Neural progenitor cell (in vitro differentiated cells): ENCODE measurements around the gene SLX9. TPM values are rescaled to one million over a fixed set of nuclear protein-coding genes. Genes with fewer than 3 reads are reported as not detected.
A peak's percentile ranks its signal among the peaks of the same experiment; 100 is the strongest.

ENCODE experiments used
- DNase-seq: peaks from one replicate; pipeline ENCODE4 v3.0.0-alpha.2; 2016; ENCODE audit warnings: low spot score
- H2AFZ ChIP-seq: fragments of 200-600 bp; sonication (generic); replicated peaks from 2 replicates; pipeline ENCODE4 v1.6.1; 2016; ENCODE audit warnings: antibody characterized with exemption
- H3F3A ChIP-seq: fragments of 200-600 bp; sonication (generic); 2 replicates; pipeline ENCODE4 v1.6.1; 2016; ENCODE audit warnings: antibody characterized with exemption, low read depth
- H3K27ac ChIP-seq: fragments of 200-600 bp; sonication (generic); 2 replicates; pipeline ENCODE4 v1.5.1; 2016; ENCODE audit warnings: mild to moderate bottlenecking
- H3K27me3 ChIP-seq: fragments of 200-600 bp; sonication (generic); 2 replicates; pipeline ENCODE4 v1.6.1; 2016; ENCODE audit warnings: mild to moderate bottlenecking, moderate library complexity
- H3K36me3 ChIP-seq: fragments of 200-600 bp; sonication (generic); 2 replicates; pipeline ENCODE4 v1.5.1; 2016
- H3K4me1 ChIP-seq: fragments of 200-600 bp; sonication (generic); 2 replicates; pipeline ENCODE4 v1.6.1; 2016; ENCODE audit warnings: mixed run types
- H3K4me2 ChIP-seq: fragments of 200-600 bp; sonication (generic); 2 replicates; pipeline ENCODE4 v1.6.1; 2016
- H3K4me3 ChIP-seq: fragments of 200-600 bp; sonication (generic); 2 replicates; pipeline ENCODE4 v1.5.1; 2016
- H3K79me2 ChIP-seq: fragments of 200-600 bp; sonication (generic); 2 replicates; pipeline ENCODE4 v1.6.1; 2016; ENCODE audit warnings: low read depth
- H3K9ac ChIP-seq: fragments of 200-600 bp; sonication (generic); 2 replicates; pipeline ENCODE4 v1.6.1; 2016
- H3K9me3 ChIP-seq: fragments of 200-600 bp; sonication (generic); 2 replicates; pipeline ENCODE4 v1.5.1; 2016; ENCODE audit warnings: low read depth
- H4K20me1 ChIP-seq: fragments of 200-600 bp; sonication (generic); 2 replicates; pipeline ENCODE4 v1.6.1; 2016; ENCODE audit warnings: low read depth
- H3K27ac Mint-ChIP-seq: 3 replicates; pipeline ENCODE4 v1.8.0; 2021; ENCODE audit warnings: mixed read lengths
- H3K27me3 Mint-ChIP-seq: 2 replicates; pipeline ENCODE4 v1.8.0; 2022; ENCODE audit warnings: low read depth, mild to moderate bottlenecking, inconsistent platforms, moderate library complexity, mixed read lengths; ENCODE audit not compliant: insufficient read depth
- H3K36me3 Mint-ChIP-seq: 3 replicates; pipeline ENCODE4 v1.8.0; 2021; ENCODE audit warnings: mixed read lengths
- H3K4me1 Mint-ChIP-seq: 3 replicates; pipeline ENCODE4 v1.8.0; 2021; ENCODE audit warnings: mixed read lengths
- H3K4me3 Mint-ChIP-seq: 3 replicates; pipeline ENCODE4 v1.8.0; 2021; ENCODE audit warnings: mild to moderate bottlenecking, moderate library complexity, mixed read lengths
- H3K9me3 Mint-ChIP-seq: 3 replicates; pipeline ENCODE4 v1.8.0; 2020; ENCODE audit warnings: mixed read lengths
- CTCF ChIP-seq: fragments of 200-600 bp; sonication (generic); IDR thresholded peaks from 2 replicates; pipeline ENCODE4 v1.5.1; 2017; ENCODE audit warnings: antibody characterized with exemption, mild to moderate bottlenecking
- EZH2 ChIP-seq: fragments of 200-600 bp; sonication (generic); IDR thresholded peaks from 2 replicates; pipeline ENCODE4 v1.6.1; 2017; ENCODE audit warnings: antibody characterized with exemption, mild to moderate bottlenecking, moderate library complexity
- EZH2phosphoT487 ChIP-seq: fragments of 200-600 bp; sonication (generic); IDR thresholded peaks from 2 replicates; pipeline ENCODE4 v1.6.1; 2017; ENCODE audit warnings: antibody characterized with exemption
- total RNA-seq: library from RNA; depleted of rRNA; stranded (reverse); fragments of >200 nt; gene quantifications from 2 replicates; pipeline ENCODE4 v1.2.3, GENCODE V29; 2015; ENCODE audit warnings: low replicate concordance

Gene SLX9
- total RNA-seq, 1 donor from 2014 or later: 4.7 TPM

DNA sequence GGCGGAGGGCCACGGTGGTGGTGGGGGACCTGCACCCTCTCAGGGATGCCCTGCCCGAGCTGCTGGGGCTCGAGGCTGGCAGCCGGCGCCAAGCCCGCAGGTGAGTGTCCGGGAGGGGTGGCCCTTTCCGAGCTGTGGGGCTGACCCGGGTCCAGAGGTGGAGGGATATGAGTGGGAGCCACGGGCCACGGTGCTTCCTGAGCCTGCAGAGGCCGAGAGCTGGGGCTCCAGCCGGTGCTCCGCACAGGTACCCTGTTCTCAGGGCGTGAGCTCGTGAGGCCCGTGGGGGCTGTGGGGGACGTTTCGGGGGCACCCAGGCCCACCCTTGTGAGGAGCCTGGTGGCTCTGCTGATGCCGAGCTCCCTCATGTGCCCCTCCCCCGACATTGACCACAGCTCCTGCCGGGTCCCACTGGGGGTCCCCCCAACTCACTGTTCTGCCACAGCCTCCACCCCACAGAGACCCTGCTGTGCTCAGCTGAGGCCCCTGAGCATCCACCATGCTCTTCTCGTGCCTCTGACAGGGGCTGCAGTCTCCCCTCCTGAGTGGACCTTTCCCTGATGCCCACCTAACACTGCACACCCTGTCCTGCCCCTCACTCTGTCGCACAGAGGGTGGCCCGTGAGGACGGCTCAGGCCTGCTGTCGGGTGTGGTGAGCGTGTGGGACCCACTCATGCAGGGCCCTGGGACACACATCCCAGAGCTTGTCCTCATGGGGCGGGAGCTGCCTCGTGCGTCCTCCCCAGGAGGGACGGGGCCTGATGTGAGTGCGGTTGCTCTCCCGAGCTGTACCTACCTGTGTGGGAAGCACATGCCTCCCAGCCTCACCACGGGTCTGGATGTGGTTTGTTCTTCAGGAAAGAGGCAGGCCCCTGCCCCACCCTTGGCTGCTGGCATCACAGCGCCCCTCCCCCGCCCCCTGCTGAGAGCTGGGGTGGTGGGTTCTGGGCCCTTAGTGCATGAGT lies 27.5 kb downstream of the SLX9 start:
- no peak overlapping the region for H3K4me3 Mint-ChIP-seq
- Histone ChIP-seq H3K79me2 (peaks cover 20% of the 10 kb centered on the region), H3K4me2 (no peak overlapping the region), H3K36me3 (no peaks in the 10 kb centered on the region), H3F3A (no peaks in the 10 kb centered on the region), H3K9ac (no peak overlapping the region), H2AFZ (no peak overlapping the region), H3K4me1 (no peaks in the 10 kb centered on the region), H4K20me1 (peaks cover 12% of the 10 kb centered on the region), H3K4me3 (no peak overlapping the region), H3K9me3 (no peaks in the 10 kb centered on the region), H3K27ac (no peak overlapping the region), H3K27me3 (no peaks in the 10 kb centered on the region)
- peaks cover 26% of the 10 kb centered on the region for H3K4me1 Mint-ChIP-seq
- H3K27ac Mint-ChIP-seq: no peak overlapping the region
- H3K27me3 Mint-ChIP-seq: no peaks in the 10 kb centered on the region
- peaks cover 8% of the 10 kb centered on the region for H3K9me3 Mint-ChIP-seq
- TF ChIP-seq CTCF (no peak), EZH2phosphoT487 (no peak), EZH2 (no peak)
- peaks cover 32% of the 10 kb centered on the region for H3K36me3 Mint-ChIP-seq
- no peak for DNase-seq

DNA sequence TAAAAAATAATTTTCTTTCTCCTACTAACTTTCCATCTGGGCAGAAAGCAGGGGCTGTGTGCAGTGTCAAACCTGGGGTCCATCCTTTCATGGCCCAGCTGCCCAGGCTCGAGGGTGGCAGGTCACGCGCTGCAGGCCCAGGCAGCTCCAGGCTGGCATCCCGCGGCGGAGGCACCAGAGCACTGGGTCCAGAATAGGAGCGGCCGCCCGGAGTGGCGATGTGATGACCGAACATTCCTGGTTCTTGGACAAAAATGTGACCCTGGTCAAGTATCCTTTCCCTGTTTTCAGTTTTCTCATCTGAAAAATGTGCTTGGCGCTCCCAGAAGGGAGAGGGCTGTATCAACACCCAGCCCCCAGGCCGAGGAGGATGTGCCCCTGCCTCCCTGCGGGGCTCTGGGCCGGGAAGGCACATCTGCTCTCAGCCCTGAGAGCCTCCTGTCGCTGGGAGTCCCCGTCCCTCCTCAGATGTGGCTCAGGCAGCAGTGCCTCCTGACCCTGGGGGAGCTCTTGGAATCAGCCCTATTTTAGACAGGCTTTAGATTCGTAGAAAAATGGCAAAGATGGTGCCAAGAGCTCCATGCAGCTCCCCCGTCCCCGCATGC lies 29.3 kb downstream of the SLX9 start:
- Histone ChIP-seq H3K4me3 (no peak overlapping the region), H3K9ac (no peak overlapping the region), H3K4me1 (no peaks in the 10 kb centered on the region), H3F3A (no peaks in the 10 kb centered on the region), H3K4me2 (no peak overlapping the region), H4K20me1 (peaks cover 9% of the 10 kb centered on the region), H3K79me2 (peaks cover 10% of the 10 kb centered on the region), H2AFZ (no peak overlapping the region), H3K36me3 (no peaks in the 10 kb centered on the region), H3K27me3 (no peaks in the 10 kb centered on the region), H3K27ac (no peak overlapping the region), H3K9me3 (no peaks in the 10 kb centered on the region)
- no peak for DNase-seq
- no peak overlapping the region for H3K27ac Mint-ChIP-seq
- no peak overlapping the region for H3K4me3 Mint-ChIP-seq
- peaks cover 22% of the 10 kb centered on the region for H3K36me3 Mint-ChIP-seq
- H3K9me3 Mint-ChIP-seq: peaks cover 2% of the 10 kb centered on the region
- H3K4me1 Mint-ChIP-seq: peaks cover 26% of the 10 kb centered on the region
- peaks cover 3% of the 10 kb centered on the region for H3K27me3 Mint-ChIP-seq
- TF ChIP-seq EZH2 (no peak), CTCF (no peak), EZH2phosphoT487 (no peak)

DNA sequence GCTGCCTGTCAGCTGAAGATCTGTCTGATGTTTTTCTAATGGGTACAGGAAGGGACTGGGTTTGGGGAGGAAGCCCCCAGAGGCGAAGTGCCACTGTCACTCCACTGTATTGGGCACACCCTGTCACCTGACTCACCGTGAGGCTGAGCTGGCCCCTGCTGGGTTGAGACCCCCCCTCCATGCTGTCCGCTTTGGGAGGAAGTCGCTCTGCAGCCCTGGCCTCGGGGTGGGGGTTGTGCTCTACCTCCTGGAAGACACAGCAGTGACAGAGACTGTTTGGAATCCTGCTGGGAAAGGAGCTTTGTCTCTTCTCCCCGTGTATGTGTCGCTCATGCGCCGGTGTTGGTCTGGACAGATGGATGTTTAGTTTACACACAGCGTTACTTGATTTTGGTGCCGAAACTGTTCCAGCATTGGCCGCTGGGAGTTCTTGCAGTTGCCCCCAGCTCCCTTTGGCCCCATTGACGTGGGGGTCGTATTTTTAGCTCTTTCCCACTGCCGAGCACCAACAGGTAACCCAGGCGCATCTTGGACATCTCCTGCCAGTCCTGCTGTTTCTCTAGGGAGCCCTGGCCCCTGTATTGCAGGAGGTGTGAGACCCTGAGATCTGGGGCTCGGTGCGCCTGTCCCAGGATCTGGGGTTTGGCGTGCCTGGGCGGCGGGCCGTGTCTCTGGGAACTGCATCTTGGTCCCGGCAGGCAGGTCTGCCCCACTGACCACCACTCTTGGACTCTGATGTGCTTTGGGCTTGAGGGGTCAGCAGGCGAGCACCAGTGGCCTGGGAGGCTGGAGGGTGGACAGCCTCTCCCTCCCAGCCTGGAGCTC lies 30.3 kb downstream of the SLX9 start:
- Histone ChIP-seq H3K36me3 (no peaks in the 10 kb centered on the region), H3K27ac (no peak overlapping the region), H3K9ac (no peak overlapping the region), H3K79me2 (peaks cover 3% of the 10 kb centered on the region), H3K4me1 (no peaks in the 10 kb centered on the region), H3F3A (no peaks in the 10 kb centered on the region), H2AFZ (no peak overlapping the region), H4K20me1 (peaks cover 15% of the 10 kb centered on the region), H3K4me3 (no peak overlapping the region), H3K27me3 (no peaks in the 10 kb centered on the region), H3K9me3 (no peaks in the 10 kb centered on the region), H3K4me2 (no peak overlapping the region)
- peak overlapping the region; percentile 54 for H3K27ac Mint-ChIP-seq
- peaks cover 15% of the 10 kb centered on the region for H3K36me3 Mint-ChIP-seq
- H3K4me3 Mint-ChIP-seq: no peak overlapping the region
- DNase-seq: no peak
- TF ChIP-seq EZH2 (no peak), EZH2phosphoT487 (no peak), CTCF (no peak)
- H3K27me3 Mint-ChIP-seq: peaks cover 3% of the 10 kb centered on the region
- H3K9me3 Mint-ChIP-seq: no peaks in the 10 kb centered on the region
- peaks cover 27% of the 10 kb centered on the region for H3K4me1 Mint-ChIP-seq
